GM12892 (cell line): ENCODE measurements around the gene CLEC18C.

Experiments
- POLR2A ChIP-seq: IDR thresholded peaks from 2 replicates; pipeline ENCODE4 v1.6.1; 2011; ENCODE audit warnings: low read depth, low read length, control low read depth
- POLR2AphosphoS5 ChIP-seq: IDR thresholded peaks from 2 replicates; pipeline ENCODE4 v1.6.1; 2011; ENCODE audit warnings: low read depth, low read length, control low read depth
- TAF1 ChIP-seq: IDR thresholded peaks from 2 replicates; pipeline ENCODE4 v1.6.1; 2011; ENCODE audit warnings: low read depth, mild to moderate bottlenecking, control low read depth, low read length, borderline replicate concordance

DNA sequence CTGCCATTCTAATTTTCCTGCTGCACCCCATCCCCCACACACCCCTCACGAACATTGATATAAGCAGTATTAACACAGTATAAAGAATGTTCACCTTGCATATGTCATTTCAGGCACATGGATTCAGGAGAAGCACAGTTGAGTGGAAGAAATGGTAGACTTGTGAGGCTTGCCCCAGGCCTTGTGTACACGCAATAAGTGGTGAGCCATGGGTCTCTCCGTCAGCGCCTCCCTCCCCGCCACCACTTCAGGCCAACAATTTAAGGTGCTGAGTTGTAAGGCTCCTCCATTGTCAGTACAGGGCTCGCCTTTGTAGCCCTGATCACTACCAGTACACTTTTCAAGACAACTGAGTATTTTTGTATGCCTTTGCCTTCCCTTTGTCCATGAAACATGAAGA, 12.2 kb upstream of the CLEC18C start:
- no peak for TF ChIP-seq POLR2A
- TF ChIP-seq TAF1 = no peak
- no peak for TF ChIP-seq POLR2AphosphoS5
